Measurements from ENCODE around the gene SPRY1.

- TF ChIP-seq YY1 (IDR thresholded peaks at IDR 0.05; ENCODE audit: insufficient read depth, insufficient read length) (no peak), SUZ12 (IDR thresholded peaks at IDR 0.05; ENCODE audit: extremely low read depth, insufficient read depth, insufficient read length) (no peak)
These were observed 52.8 kb downstream of the SPRY1 start for GRCh38 chr4:123449362-123449761.

Data from NT2/D1 (cell line).